ENCODE results near the gene FNDC10.

The FNDC10 gene

DNA sequence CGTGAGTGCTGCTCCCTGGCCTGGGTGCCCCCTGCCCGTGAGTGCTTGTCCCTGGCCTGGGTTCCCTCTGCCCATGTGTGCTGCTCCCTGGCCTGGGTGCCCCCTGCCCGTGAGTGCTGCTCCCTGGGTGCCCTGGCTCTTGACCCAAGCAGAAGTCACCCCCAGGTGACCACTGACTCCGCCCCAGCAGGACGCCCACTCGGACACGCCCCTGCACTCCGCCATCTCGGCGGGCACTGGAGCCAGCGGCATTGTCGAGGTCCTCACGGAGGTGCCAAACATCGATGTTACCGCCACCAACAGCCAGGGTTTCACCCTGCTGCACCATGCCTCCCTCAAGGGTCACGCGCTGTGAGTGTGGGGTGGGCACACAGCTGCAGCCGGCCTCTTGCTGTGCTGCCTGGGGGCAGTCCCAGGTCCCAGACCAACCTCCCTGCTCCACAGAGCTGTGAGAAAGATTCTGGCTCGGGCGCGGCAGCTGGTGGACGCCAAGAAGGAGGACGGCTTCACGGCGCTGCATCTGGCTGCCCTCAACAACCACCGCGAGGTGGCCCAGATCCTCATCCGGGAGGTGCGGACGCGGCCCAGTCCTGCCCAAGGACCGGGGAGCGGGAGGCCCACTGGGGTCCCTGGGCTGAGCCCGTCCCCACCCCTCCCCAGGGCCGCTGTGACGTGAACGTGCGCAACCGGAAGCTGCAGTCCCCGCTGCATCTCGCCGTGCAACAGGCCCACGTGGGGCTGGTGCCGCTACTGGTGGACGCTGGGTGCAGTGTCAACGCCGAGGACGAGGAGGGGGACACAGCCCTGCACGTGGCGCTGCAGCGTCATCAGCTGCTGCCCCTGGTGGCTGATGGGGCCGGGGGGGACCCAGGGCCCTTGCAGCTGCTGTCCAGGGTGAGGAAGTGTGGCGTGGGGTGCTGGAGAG lies 28.2 kb upstream of the FNDC10 start:
- no peak for DNase-seq (ENCODE audit: low read depth)

DNA sequence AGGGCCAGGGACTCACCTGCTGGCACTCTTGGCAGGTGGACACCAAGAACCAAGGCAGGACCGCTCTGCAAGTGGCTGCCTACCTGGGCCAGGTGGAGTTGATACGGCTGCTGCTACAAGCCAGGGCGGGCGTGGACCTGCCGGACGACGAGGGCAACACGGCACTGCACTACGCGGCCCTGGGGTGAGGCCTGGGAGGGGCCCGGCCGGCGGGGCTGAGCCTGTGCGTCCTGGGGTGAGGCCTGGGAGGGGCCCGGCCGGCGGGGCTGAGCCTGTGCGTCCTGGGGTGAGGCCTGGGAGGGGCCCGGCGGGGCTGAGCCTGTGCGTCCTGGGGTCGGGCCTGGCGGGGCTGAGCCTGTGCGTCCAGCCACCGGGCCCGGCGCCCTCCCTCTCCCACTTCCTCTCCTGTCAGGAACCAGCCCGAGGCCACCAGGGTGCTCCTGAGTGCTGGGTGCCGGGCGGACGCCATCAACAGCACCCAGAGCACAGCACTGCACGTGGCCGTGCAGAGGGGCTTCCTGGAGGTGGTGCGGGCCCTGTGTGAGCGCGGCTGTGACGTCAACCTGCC lies 27.4 kb upstream of the FNDC10 start:
- DNase-seq (ENCODE audit: low read depth) = no peak

DNA sequence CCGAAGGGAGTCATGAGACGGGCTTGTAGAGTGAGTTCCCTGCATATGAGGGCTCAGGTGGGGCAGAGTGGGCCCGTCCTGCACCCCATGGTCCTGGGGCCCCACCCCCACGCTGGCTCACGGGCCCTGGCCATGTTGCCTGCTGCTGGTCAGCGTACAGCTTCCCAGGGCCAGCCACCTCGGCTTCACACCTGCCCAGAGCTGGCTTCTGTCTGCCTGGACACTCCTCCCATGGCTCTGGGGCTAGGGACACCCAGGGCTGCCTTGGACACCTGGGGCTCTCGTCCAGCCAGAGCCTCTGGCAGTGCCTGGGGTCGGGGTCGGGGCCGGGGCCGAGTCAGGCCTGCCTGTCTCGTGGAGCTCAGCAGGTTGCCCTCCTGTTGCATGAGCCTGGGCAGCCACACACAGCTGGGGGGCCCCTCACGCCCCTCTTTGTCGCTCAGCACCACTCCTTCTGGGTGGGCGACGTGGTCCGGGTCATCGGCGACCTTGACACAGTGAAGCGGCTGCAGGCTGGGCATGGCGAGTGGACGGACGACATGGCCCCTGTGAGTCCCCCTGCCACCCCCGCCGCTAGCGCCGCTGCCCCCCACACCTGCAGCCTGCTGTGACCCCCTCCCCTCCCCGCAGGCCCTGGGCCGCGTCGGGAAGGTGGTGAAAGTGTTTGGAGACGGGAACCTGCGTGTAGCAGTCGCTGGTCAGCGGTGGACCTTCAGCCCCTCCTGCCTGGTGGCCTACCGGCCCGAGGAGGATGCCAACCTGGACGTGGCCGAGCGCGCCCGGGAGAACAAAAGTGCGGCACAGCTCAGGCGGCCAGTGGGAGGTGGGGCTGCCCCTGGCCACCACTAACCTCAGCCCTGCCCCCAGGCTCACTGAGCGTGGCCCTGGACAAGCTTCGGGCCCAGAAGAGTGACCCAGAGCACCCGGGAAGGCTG lies 26.5 kb upstream of the FNDC10 start:
- DNase-seq (ENCODE audit: low read depth) = no peak

DNA sequence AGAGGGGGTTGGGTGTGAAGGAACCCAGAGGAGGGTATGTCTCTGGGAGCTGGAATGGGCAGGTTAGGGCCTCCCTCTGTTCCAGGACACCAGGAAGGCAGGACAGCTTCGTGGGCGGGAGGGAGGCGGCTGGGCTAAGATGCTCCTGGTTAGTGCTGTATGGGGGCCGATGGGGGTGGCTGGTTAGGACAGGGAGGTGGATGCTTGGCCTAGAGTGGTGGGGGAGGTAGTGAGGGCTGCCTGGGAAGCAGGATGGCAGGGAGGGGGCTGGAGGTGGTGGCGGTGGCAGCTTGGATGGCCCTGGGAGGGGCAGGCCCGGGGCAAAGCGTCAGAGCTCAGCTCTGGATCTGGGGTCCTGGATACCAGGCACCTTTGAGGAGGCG lies 25.9 kb upstream of the FNDC10 start:
- no peak for DNase-seq (ENCODE audit: low read depth)

DNA sequence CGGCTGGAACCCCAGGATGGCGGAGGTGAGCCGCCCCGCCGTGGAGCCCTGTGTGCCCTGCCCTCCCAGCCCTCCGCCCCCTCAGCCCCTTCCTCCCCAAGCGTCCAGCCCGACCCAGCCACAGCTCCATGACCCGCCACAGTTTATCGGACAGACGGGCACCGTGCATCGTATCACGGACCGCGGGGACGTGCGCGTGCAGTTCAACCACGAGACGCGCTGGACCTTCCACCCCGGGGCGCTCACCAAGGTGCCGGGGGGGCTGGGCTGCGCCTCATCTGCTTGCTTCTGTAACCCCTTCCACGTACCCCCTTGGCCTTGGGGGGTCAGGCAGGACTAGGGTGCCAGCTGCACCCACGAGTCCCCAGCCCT lies 25.5 kb upstream of the FNDC10 start:
- DNase-seq (ENCODE audit: low read depth) = no peak

DNA sequence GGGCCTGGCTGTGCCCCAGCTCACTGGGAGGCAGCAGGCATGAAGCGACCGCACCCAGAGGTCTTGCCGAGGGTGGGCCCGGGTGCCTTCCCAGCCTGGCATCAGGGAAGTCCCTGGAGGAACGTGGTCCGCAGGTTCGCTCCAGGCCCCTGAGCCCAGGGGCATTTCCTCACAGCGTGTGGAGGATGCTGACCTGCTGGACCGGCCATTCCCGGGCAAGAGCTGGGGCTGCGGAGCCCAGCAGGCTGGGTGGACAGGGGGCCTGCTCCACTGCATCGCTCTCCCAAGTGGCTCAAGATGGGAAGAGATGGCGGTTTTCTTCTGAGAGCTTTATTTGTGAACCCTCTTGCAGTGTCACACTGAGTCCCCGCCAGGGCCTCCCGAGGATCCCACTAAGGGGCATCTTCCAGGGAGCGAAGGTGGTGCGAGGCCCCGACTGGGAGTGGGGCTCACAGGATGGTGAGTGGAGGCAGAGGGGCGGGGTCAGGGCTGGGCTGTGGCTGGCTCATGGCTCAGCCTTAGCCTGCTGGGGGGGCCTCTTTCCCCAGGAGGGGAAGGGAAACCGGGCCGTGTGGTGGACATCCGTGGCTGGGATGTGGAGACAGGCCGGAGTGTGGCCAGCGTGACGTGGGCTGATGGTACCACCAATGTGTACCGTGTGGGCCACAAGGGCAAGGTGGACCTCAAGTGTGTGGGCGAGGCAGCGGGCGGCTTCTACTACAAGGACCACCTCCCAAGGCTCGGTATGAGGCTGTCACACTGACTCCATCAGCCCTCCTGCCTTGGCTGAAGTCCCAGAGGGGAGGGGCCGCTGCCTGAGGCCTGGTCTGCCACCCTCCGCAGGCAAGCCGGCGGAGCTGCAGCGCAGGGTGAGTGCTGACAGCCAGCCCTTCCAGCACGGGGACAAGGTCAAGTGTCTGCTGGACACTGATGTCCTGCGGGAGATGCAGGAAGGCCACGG lies 24.8 kb upstream of the FNDC10 start:
- no peak for DNase-seq (ENCODE audit: low read depth)

DNA sequence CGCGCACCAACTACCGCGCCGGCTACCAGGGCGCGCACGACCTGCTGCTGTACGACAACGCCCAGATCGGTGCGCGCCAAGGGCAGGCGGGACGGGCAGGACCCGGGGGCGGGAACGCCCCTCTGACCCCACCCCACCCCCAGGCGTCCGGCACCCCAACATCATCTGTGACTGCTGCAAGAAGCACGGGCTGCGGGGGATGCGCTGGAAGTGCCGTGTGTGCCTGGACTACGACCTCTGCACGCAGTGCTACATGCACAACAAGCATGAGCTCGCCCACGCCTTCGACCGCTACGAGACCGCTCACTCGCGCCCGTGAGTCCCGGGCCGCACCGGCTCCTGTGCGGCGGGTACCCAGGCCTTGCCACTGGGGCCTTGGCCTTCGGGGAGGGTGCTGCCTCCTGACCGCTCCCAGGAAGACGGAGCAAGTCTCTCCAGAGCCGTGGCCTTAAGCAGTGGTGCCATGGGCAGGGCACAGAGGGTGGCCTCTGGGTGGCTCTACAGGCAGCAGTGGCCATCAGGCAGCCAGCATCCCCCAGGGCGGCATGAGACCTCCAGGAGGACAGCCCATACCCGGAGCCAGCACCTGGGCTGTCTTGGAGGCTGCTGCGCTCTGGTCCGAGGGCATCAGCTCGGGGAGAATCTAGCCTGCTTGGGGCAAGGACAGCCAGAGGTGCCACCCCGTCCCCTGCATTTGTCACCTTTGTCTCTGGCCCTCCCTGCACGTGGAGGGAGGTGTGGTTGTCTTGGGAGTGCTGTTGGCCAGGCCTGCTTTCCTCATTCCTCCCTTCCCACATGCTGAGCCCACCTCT lies 23.9 kb upstream of the FNDC10 start:
- DNase-seq (ENCODE audit: low read depth) = no peak

DNA sequence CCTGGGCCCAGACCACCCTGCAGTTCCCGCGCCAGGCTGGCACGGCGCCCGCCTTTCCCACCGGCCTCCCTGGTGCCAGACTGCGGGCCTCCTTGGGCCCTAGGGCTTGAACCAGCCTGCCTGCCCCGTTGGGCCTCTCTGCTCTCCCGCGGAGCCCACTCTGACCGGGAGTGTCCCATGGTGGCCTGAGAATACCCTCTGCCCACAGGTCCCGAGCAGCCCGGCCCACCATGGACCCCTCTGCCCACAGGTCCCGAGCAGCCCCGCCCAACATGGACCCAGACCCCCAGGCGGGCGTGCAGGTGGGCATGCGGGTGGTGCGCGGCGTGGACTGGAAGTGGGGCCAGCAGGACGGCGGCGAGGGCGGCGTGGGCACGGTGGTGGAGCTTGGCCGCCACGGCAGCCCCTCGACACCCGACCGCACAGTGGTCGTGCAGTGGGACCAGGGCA lies 23.3 kb upstream of the FNDC10 start:
- DNase-seq (ENCODE audit: low read depth) = no peak

DNA sequence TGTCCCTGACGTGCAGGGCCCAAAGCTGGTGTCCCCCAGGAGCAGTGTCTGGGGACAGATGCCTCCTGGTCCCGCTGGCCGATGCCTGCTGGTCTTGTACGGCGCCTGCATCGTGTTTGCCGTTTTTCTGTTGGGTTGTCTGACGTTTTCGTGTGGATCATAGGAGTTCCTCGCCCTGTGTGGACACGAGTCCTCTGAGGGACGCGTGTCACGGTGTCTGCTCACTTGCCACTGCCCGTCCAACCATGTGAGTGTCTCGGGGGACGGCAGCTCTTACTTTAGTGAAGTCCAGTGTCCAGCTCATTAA lies 22.8 kb upstream of the FNDC10 start:
- no peak for DNase-seq (ENCODE audit: low read depth)

DNA sequence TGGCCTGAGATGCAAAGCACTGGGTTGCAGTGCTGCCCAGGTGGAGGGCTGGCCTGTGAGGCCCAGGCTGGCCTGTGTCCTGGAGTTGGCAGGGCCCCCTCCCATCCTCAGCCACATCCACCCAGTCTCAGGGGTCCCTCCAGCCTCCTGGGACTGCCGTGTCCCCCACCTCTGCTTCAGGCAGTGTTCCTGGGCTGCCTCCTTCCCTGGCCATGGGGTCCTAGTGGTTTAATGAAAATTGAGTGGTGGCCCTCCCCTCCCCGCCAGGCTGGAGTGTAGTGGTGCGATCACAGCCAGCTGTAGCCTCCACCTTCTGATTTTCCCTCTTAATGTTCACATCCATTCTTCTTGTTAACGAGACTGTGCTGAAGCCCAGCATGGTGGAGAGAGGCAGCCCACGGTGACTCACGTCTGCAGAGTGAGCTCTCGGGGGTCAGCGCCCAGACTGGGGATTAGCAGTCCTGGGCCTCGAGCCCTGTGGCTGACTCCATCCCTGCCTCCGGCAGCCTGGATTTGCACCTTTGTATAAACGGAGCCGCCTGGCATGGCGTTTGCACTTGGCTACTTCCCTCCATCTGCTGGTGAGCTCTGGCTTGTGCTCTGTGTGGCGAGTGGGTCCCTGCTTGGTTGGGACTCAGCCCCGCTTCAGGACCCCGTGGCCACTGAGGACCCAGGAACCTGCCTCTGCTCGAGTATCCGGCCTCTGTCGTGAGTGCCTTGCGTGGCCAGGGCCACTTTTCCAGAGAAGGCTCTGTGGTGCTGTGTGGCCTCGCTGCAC lies 22.3 kb upstream of the FNDC10 start:
- no peak for DNase-seq (ENCODE audit: low read depth)

DNA sequence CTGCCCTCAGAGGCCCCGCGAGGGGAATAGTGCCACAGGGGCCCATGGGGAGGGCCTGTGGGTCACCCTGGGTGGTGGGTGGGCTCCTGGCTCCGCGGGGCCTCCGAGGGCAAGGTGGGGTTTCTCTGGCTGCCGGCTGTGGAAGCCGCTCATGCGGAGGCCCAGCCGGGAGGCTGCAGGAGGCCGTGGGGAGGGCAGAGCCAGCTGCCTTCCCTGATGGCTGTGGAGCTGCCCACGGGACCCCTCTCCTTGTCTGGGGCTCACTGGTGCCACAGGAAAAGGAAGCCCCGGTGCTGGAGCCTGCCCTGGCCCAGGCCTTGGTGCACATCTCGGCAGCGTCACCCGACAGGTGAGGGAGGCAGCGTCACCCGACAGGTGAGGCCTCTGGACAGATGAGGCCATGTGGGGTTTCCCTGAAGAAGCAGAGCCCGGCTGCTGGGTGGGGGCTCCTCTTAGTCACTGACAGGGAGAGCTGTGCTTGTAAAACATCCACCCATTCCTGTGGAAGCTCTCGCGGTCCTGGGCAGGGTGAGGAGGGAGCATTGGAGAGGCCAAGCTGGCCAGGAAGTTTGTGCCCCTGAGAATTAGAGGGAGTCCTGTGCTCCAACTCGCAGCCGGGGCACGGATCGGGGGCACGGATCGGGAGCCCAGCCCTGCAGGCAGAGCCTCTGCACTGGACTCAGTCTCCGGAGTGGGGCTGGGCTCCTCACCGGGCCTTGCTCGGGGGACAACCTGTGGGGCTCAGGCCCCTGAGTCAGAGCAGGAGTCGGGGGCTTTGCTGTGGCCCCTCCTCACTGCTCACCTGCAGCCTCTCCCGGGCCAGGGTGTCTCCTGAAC lies 21.5 kb upstream of the FNDC10 start:
- DNase-seq (ENCODE audit: low read depth) = no peak

DNA sequence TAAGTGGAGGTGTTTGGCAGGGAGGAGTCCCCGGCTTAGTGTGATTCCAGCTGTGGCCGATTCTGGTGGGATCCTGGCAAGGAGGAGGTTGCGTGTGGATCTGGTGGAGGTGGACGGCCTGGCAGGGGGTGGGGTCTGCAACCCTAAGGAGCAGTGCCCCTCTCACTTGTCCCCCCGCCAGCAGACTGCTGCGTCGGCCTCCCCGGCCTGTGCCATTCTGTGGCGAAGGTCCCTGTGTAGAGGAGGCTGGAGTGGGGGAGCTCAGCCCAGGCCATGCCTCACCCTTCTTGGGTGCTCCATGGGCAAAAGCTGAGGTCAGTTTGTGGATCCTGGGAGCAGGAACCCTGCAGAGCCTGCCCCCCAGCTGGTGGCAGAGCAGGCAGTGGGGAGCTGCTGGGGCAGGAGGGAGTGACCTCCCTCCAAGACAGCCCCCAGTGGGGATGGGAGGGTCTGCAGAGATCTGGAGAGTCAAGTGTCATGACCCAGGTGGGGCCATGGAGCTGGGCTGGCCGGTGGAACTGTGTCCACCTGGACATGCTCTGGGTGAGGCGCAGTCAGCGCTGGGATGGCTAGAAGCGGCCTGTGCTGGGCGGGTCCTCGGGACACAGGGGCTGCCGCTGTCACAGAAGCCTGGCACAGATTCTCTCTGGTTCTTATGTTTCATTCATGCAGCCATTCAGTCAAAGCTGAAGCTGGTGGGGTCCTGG lies 20.7 kb upstream of the FNDC10 start:
- DNase-seq (ENCODE audit: low read depth) = no peak

DNA sequence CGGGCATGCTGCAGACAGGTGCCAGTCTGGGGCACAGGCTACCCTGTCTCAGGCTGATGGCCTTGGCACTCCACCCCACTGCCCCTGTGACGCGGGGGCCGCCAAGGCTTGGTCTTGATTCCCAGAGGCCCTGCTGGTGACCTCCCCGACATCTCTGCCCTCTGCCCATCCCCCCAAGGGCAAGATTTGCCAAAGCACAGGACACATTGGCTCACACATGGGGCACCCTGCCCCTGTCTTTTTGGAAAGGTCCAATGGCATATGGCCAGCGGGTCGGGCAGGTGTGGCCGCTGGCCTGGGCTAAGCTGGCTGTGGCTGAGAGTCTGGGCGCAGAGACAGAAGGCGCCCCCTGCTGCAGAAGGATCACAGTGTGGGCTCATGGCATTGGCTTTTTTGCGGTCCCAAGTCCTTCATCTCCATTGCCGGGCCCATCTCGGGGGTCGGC lies 20.0 kb upstream of the FNDC10 start:
- DNase-seq (ENCODE audit: low read depth) = no peak

DNA sequence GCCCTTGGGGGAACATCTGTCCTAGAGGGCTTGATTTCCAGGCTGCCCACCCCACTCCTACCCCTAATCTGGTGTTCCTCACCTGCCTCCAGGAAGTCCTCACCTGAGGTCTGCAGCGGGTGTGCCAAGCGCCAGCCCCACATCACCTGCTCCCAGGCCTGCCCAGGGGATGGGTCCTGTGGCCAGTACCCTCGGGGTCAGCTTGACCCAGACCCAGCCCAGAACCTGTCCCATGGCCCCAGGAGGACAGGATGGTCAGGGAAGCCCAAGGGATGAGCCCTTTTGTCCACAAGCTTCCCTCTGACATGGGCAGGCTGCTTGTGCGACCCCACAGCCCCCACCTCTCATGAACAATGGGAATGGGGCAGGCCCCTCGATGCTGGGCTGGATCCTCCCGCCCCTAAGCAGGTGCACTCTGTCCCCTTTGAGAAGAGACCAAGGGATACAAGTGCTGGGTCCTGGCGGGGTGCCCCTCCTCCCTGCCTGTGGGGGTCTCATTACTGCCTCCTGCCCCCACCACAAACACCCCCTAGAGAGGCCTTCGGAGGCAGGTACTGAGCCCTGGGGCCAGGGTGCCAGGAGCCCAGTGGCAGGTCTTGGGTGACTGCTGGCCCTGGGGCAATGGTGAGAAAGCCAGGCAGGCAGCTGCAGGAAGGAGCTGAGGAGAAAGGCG lies 18.6 kb upstream of the FNDC10 start:
- no peak for DNase-seq (ENCODE audit: low read depth)

DNA sequence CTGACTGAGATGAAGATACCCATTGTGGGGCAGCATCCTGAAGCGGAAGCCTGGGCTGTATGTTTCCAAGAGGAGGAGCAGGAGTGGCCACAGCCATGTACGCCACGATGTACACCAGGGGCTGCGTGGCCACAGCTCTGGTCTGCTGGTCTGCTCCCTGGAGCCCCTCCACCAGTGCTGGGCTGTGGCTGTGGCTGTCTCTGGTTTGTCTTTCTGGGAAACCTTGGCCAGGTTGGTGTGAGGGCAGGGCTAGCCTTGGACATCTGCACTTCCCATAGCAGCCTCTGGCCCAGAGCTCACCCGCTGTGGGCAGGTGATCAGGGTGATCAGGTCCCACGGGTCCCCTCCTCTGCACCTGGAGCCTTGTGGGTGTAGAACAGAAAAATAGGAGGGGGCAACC lies 18.0 kb upstream of the FNDC10 start:
- DNase-seq (ENCODE audit: low read depth) = no peak

DNA sequence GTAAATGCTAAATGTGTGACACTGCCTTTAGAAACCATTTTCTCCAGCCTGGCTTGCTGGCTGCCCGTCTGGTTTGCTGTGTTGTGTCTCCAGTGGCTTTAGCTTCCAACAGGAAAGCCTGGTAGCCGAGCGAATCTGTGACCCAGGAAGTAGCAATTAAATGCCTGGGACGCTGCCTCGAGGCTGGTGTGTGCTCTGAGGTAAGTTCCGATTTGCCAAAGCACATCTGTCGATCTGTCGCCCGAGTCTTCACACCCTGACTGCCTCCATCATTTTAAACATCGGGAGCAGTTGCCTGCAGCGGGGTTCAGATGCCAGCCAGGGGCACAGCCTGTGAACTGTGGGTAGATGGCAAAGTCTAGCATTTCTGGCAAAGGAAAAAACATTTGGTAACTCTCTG lies 17.6 kb upstream of the FNDC10 start:
- no peak for DNase-seq (ENCODE audit: low read depth)

DNA sequence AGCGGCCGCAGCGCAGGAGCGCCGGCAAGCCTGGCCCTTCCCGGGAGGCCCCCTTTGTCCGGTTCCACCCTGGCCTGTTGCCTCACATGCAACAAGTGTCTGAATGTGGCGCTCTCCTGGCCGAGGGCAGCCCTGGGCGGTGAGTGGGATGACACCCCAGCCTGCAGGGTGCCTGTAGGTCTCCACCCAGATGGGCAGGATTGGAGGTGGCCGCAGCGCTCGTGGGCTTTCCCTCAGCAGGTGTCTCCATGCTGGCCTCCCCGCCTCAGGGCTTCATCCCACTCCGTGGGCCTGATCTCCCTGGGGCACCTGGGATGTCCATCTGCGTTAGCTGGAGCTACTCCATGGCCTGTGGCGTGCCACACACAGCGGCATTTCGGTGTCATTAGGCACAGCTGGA lies 16.9 kb upstream of the FNDC10 start:
- DNase-seq (ENCODE audit: low read depth) = no peak
